Mesenchymal stem cell (in vitro differentiated cells and primary cell): ENCODE results near the gene MPPE1.

Source experiments
- DNase-seq: peaks from one replicate; pipeline ENCODE4 v3.0.0-alpha.2; 2013
- H2AFZ ChIP-seq: one replicate; pipeline ENCODE4 v1.6.1; 2013; ENCODE audit warnings: low read depth, mild to moderate bottlenecking, control low read depth, inconsistent platforms, low read length, moderate library complexity
- H2AK5ac ChIP-seq: 2 replicates; pipeline ENCODE4 v1.6.1; 2013; ENCODE audit warnings: low read length, moderate library complexity, mild to moderate bottlenecking, inconsistent platforms; ENCODE audit not compliant: severe bottlenecking
- H2BK120ac ChIP-seq: one replicate; pipeline ENCODE4 v1.6.1; 2013; ENCODE audit warnings: low read depth, mild to moderate bottlenecking, inconsistent platforms, low read length, moderate library complexity
- H2BK12ac ChIP-seq, 2 experiments: one replicate each; pipeline ENCODE4 v1.6.1; 2013; ENCODE audit warnings: inconsistent platforms in 2 of 2, low read length in 2 of 2, mild to moderate bottlenecking in 2 of 2, moderate library complexity in 2 of 2, control low read depth in 1 of 2
- H2BK15ac ChIP-seq: one replicate; pipeline ENCODE4 v1.6.1; 2013; ENCODE audit warnings: mild to moderate bottlenecking, low read depth, inconsistent platforms; ENCODE audit not compliant: poor library complexity, severe bottlenecking
- H2BK5ac ChIP-seq: 2 replicates; pipeline ENCODE4 v1.6.1; 2013; ENCODE audit warnings: low read depth, mild to moderate bottlenecking, low read length, control low read depth, inconsistent platforms; ENCODE audit not compliant: poor library complexity, severe bottlenecking
- H3K14ac ChIP-seq, 2 experiments: one replicate each; pipeline ENCODE4 v1.6.1; 2013; ENCODE audit warnings: inconsistent platforms in 2 of 2, low read length in 2 of 2, control low read depth in 1 of 2, mild to moderate bottlenecking in 1 of 2, moderate library complexity in 1 of 2
- H3K18ac ChIP-seq, 2 experiments: one replicate each; pipeline ENCODE4 v1.6.1; 2013; ENCODE audit warnings: inconsistent platforms in 2 of 2, low read length in 2 of 2, control low read depth in 1 of 2, low read depth in 1 of 2, mild to moderate bottlenecking in 1 of 2
- H3K23ac ChIP-seq, 2 experiments: one replicate each; pipeline ENCODE4 v1.6.1; 2013; ENCODE audit warnings: inconsistent platforms in 2 of 2, low read length in 2 of 2, mild to moderate bottlenecking in 2 of 2, moderate library complexity in 2 of 2, control low read depth in 1 of 2
- H3K27ac ChIP-seq: 2 replicates; pipeline ENCODE4 v1.5.1; 2013; ENCODE audit warnings: mild to moderate bottlenecking, moderate library complexity, low read length, control low read depth, inconsistent platforms; ENCODE audit not compliant: poor library complexity, severe bottlenecking
- H3K27me3 ChIP-seq, 2 experiments: 2 replicates each; pipeline versions ENCODE4 v1.6.1 to v1.7.0; 2013; ENCODE audit warnings: low read length in 2 of 2, mild to moderate bottlenecking in 2 of 2, moderate library complexity in 2 of 2, control low read depth in 1 of 2, inconsistent platforms in 1 of 2; ENCODE audit not compliant: control insufficient read depth in 1 of 2, insufficient read depth in 1 of 2
- H3K36me3 ChIP-seq, 2 experiments: 2 replicates each; pipeline versions ENCODE4 v1.6.1 to v1.7.0; 2013; ENCODE audit warnings: low read length in 2 of 2, control low read depth in 1 of 2, inconsistent platforms in 1 of 2, low read depth in 1 of 2, mild to moderate bottlenecking in 1 of 2; ENCODE audit not compliant: insufficient read depth in 2 of 2, control insufficient read depth in 1 of 2
- H3K4ac ChIP-seq, 2 experiments: one replicate each; pipeline ENCODE4 v1.6.1; 2013; ENCODE audit warnings: inconsistent platforms in 2 of 2, low read length in 2 of 2, mild to moderate bottlenecking in 2 of 2, moderate library complexity in 2 of 2, control low read depth in 1 of 2, low read depth in 1 of 2
- H3K4me1 ChIP-seq: 2 replicates; pipeline ENCODE4 v1.6.1; 2013; ENCODE audit warnings: low read depth, low read length, control low read depth; ENCODE audit not compliant: control insufficient read depth, insufficient read depth
- H3K4me2 ChIP-seq: 2 replicates; pipeline ENCODE4 v1.6.1; 2013; ENCODE audit warnings: low read length, mild to moderate bottlenecking, inconsistent platforms; ENCODE audit not compliant: poor library complexity, severe bottlenecking
- H3K4me3 ChIP-seq, 2 experiments: 2 replicates each; pipeline versions ENCODE4 v1.5.1 to v1.7.0; 2013; ENCODE audit warnings: low read length in 2 of 2, mild to moderate bottlenecking in 2 of 2, control low read depth in 1 of 2, low read depth in 1 of 2; ENCODE audit not compliant: insufficient read depth in 1 of 2
- H3K79me1 ChIP-seq: replicated peaks from 2 replicates; pipeline ENCODE4 v1.6.1; 2013; ENCODE audit warnings: mild to moderate bottlenecking, control low read depth, low read length, inconsistent platforms; ENCODE audit not compliant: poor library complexity, severe bottlenecking
- H3K9ac ChIP-seq: 2 replicates; pipeline ENCODE4 v1.7.0; 2013; ENCODE audit warnings: mild to moderate bottlenecking, low read length, moderate library complexity
- H3K9me3 ChIP-seq: 2 replicates; pipeline ENCODE4 v1.7.0; 2013; ENCODE audit warnings: mild to moderate bottlenecking, low read length; ENCODE audit not compliant: control insufficient read depth
- H4K8ac ChIP-seq: one replicate; pipeline ENCODE4 v1.6.1; 2013; ENCODE audit warnings: inconsistent platforms, mild to moderate bottlenecking, low read length, moderate library complexity
- H4K91ac ChIP-seq: one replicate; pipeline ENCODE4 v1.6.1; 2013; ENCODE audit warnings: mild to moderate bottlenecking, low read length, inconsistent platforms
- WGBS: methylation state at CpG from one replicate; pipeline ENCODE4 v1.1.7; 2013; ENCODE audit warnings: mixed read lengths; 5-methylcytosine and 5-hydroxymethylcytosine counted together

MPPE1 gene

GRCh38 chr18:11940956-11941355 lies 32.8 kb upstream of the MPPE1 start:
- Histone ChIP-seq H4K8ac (no peak overlapping the region), H3K27me3 (no peaks in the 10 kb centered on the region), H3K14ac (no peak overlapping the region), H3K18ac (no peak overlapping the region), H2BK5ac (no peak overlapping the region), H2BK12ac (no peak overlapping the region), H2BK120ac (no peak overlapping the region), H3K4me2 (no peak overlapping the region), H2BK15ac (no peak overlapping the region), H3K79me1 (no peaks in the 10 kb centered on the region), H3K9me3 (no peaks in the 10 kb centered on the region), H3K4me1 (peaks cover 2% of the 10 kb centered on the region), H2AK5ac (no peak overlapping the region), H2AFZ (no peak overlapping the region), H3K4ac (no peak overlapping the region), H3K9ac (no peak overlapping the region), H4K91ac (no peak overlapping the region), H3K27ac (no peak overlapping the region), H3K36me3 (no peaks in the 10 kb centered on the region), H3K4me3 (no peak overlapping the region), H3K23ac (no peak overlapping the region)
- no peak for DNase-seq
- WGBS: no CpG with 5 or more reads among the region's 2 CpGs

GRCh38 chr18:11937874-11938478 lies 29.9 kb upstream of the MPPE1 start:
- Histone ChIP-seq H3K9me3 (no peaks in the 10 kb centered on the region), H2BK120ac (no peak overlapping the region), H4K91ac (no peak overlapping the region), H3K27me3 (no peaks in the 10 kb centered on the region), H3K4me3 (no peak overlapping the region), H2AK5ac (no peak overlapping the region), H3K36me3 (no peaks in the 10 kb centered on the region), H3K18ac (no peak overlapping the region), H2AFZ (no peak overlapping the region), H3K23ac (no peak overlapping the region), H3K4me1 (no peaks in the 10 kb centered on the region), H3K4ac (no peak overlapping the region), H3K9ac (no peak overlapping the region), H3K79me1 (no peaks in the 10 kb centered on the region), H2BK12ac (no peak overlapping the region), H3K4me2 (no peak overlapping the region), H2BK5ac (no peak overlapping the region), H4K8ac (no peak overlapping the region), H3K27ac (no peak overlapping the region), H3K14ac (no peak overlapping the region), H2BK15ac (no peak overlapping the region)
- no CpG with 5 or more reads among the region's 4 CpGs for WGBS
- peak; percentile 69 for DNase-seq

- Histone ChIP-seq H3K9me3 (no peaks in the 10 kb centered on the region), H3K23ac (no peak overlapping the region), H2BK12ac (peak overlapping the region in 1 of 2 experiments; percentile 54), H3K4me2 (no peak overlapping the region), H3K14ac (peak overlapping the region in 1 of 2 experiments; percentile 39), H3K4me1 (peaks cover 1% of the 10 kb centered on the region), H3K79me1 (no peaks in the 10 kb centered on the region), H4K91ac (no peak overlapping the region), H4K8ac (no peak overlapping the region), H3K4ac (no peak overlapping the region), H3K27me3 (no peaks in the 10 kb centered on the region), H3K27ac (no peak overlapping the region), H2BK5ac (no peak overlapping the region), H2AFZ (no peak overlapping the region), H3K18ac (no peak overlapping the region), H2BK15ac (no peak overlapping the region), H3K36me3 (no peaks in the 10 kb centered on the region), H2BK120ac (no peak overlapping the region), H3K9ac (no peak overlapping the region), H2AK5ac (no peak overlapping the region), H3K4me3 (no peak overlapping the region)
- DNase-seq: no peak
- WGBS: 95% methylated on average over 11 of the region's 14 CpGs
Measured at GRCh38 chr18:11932393-11932792, 24.3 kb upstream of the MPPE1 start.

- Histone ChIP-seq H3K4ac (no peak overlapping the region), H3K14ac (no peak overlapping the region), H3K36me3 (no peaks in the 10 kb centered on the region), H2AK5ac (no peak overlapping the region), H3K4me2 (no peak overlapping the region), H3K79me1 (no peaks in the 10 kb centered on the region), H3K9ac (no peak overlapping the region), H3K27ac (no peak overlapping the region), H3K4me1 (peaks cover 3% of the 10 kb centered on the region), H2BK12ac (no peak overlapping the region), H2BK5ac (no peak overlapping the region), H2BK15ac (no peak overlapping the region), H2AFZ (no peak overlapping the region), H3K4me3 (no peak overlapping the region), H2BK120ac (no peak overlapping the region), H4K8ac (no peak overlapping the region), H4K91ac (no peak overlapping the region), H3K23ac (no peak overlapping the region), H3K9me3 (no peaks in the 10 kb centered on the region), H3K27me3 (no peaks in the 10 kb centered on the region), H3K18ac (no peak overlapping the region)
- 43% methylated on average over 1 of the region's 1 CpG for WGBS
- DNase-seq: no peak
Measured at GRCh38 chr18:11927497-11927896, 19.4 kb upstream of the MPPE1 start.
